Endothelial cell (in vitro differentiated cells): ENCODE results near the gene SNN. TPM values are rescaled to one million over a fixed set of nuclear protein-coding genes. Genes with fewer than 3 reads are reported as not detected.

Experiments used
- DNase-seq: peaks from one replicate; pipeline ENCODE4 v3.0.0; 2021; ENCODE audit warnings: low spot score
- H3K27ac Mint-ChIP-seq: one replicate; pipeline ENCODE4 v1.8.0; 2021; ENCODE audit warnings: mixed read lengths, inconsistent platforms; ENCODE audit not compliant: unreplicated experiment
- H3K27me3 Mint-ChIP-seq: one replicate; pipeline ENCODE4 v1.8.0; 2021; ENCODE audit warnings: mild to moderate bottlenecking, moderate library complexity, mixed read lengths, inconsistent platforms; ENCODE audit not compliant: unreplicated experiment
- H3K36me3 Mint-ChIP-seq: one replicate; pipeline ENCODE4 v1.8.0; 2021; ENCODE audit warnings: mild to moderate bottlenecking, low read depth, mixed read lengths, inconsistent platforms; ENCODE audit not compliant: unreplicated experiment
- H3K4me1 Mint-ChIP-seq: one replicate; pipeline ENCODE4 v1.8.0; 2021; ENCODE audit warnings: mild to moderate bottlenecking, mixed read lengths, inconsistent platforms; ENCODE audit not compliant: unreplicated experiment
- H3K4me3 Mint-ChIP-seq: one replicate; pipeline ENCODE4 v1.8.0; 2021; ENCODE audit warnings: mild to moderate bottlenecking, mixed read lengths, inconsistent platforms; ENCODE audit not compliant: unreplicated experiment
- H3K9me3 Mint-ChIP-seq: one replicate; pipeline ENCODE4 v1.8.0; 2021; ENCODE audit warnings: mixed read lengths, inconsistent platforms; ENCODE audit not compliant: unreplicated experiment
- CTCF ChIP-seq: fragments of 200-600 bp; sonication (generic); IDR thresholded peaks from one replicate; pipeline ENCODE4 v1.5.0; 2021; ENCODE audit warnings: antibody characterized with exemption; ENCODE audit not compliant: unreplicated experiment
- total RNA-seq: library from RNA; stranded (reverse); fragmentation: NEBNext Ultra II Directional; extraction: Animal tissue kit (Norgen Biotek cat#: 25700); gene quantifications from one replicate; pipeline ENCODE4 v1.2.1, GENCODE V29; 2021; ENCODE audit not compliant: unreplicated experiment

The SNN gene
- total RNA-seq, 1 donor from 2014 or later: 163 TPM

DNA sequence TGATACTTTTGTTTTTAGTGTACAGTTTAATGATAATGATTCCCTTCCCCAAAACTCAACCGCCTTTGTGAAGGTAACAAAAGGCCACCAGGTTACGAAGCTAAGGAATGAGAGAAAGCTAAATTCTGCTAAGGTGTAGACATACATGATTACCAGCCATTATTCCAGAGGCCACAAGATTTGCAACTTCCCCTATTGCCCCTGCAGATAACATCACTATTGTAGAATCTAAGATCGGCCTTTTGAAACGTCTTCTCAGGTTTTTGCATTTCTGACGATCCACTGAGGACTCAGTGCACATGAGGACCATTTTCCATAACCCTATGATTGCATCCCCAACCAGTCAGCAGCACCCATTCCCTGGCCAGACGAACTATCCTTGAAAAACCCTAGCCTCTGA, 33.9 kb upstream of the SNN start:
- H3K27me3 Mint-ChIP-seq: peaks cover 1% of the 10 kb centered on the region
- H3K4me1 Mint-ChIP-seq: no peaks in the 10 kb centered on the region
- no peak overlapping the region for H3K27ac Mint-ChIP-seq
- H3K36me3 Mint-ChIP-seq: no peaks in the 10 kb centered on the region
- H3K9me3 Mint-ChIP-seq: no peaks in the 10 kb centered on the region
- H3K4me3 Mint-ChIP-seq: no peak overlapping the region
- TF ChIP-seq CTCF: no peak
- DNase-seq: no peak

DNA sequence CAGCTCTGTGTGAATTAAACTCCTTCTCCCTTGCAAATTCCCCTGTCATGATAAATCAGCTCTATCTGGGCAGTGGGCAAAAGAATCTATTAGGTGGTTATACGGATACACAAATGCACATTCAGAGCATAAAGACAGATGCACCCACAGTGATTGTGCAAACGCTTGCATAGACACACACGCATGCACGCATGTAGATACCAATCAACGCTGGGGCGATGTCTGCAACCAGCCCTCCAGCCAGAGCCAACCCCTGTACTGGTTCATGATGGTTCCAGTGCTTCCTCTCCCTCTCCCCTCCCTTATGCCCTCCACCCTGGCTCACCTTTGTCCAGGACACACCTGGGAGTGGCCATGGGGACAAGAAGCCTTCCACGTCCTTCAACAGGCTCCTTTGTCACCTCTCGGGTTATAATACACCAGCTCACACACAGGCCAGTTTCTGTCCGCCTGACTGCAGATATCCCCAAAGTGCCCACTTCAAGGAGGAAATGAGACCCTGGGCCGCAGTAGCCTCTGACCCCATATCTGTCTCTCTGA, 33.1 kb upstream of the SNN start:
- DNase-seq: no peak
- Mint-ChIP-seq H3K4me3 (no peak overlapping the region), H3K4me1 (no peaks in the 10 kb centered on the region), H3K9me3 (no peaks in the 10 kb centered on the region), H3K27ac (no peak overlapping the region), H3K36me3 (no peaks in the 10 kb centered on the region), H3K27me3 (peaks cover 1% of the 10 kb centered on the region)
- no peak for TF ChIP-seq CTCF

DNA sequence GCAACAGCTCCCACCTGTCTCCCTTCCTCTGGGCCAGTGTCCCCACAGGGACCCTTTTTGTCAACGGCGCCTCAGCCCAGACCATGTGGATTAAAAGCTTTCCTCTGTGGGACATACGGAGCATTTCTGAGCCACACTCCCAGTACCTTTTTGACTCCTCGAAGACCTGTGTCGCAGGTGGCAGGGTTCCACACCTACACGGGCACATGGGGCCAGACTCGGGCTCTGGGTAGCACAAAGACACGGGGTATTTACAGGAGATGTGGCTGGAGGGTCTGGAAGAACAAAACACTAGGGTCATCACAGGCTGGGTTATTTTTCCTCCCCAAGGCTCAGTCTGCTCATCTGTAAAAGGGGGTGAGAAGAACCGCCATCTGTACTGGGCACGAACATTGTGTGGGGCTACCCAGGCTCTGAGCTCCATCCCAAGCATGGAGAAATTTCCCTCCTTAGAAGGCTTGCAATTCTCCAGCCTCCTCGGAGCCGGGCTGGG, 32.5 kb upstream of the SNN start:
- TF ChIP-seq CTCF: no peak
- Mint-ChIP-seq H3K27me3 (peaks cover 1% of the 10 kb centered on the region), H3K4me1 (no peaks in the 10 kb centered on the region), H3K4me3 (no peak overlapping the region), H3K27ac (no peak overlapping the region), H3K36me3 (no peaks in the 10 kb centered on the region), H3K9me3 (no peaks in the 10 kb centered on the region)
- DNase-seq: no peak

GRCh38 chr16:11636172-11636721, 32.0 kb upstream of the SNN start:
- Mint-ChIP-seq H3K4me1 (no peaks in the 10 kb centered on the region), H3K36me3 (no peaks in the 10 kb centered on the region), H3K27ac (no peak overlapping the region), H3K27me3 (peaks cover 1% of the 10 kb centered on the region), H3K9me3 (no peaks in the 10 kb centered on the region), H3K4me3 (no peak overlapping the region)
- DNase-seq: no peak
- no peak for TF ChIP-seq CTCF

DNA sequence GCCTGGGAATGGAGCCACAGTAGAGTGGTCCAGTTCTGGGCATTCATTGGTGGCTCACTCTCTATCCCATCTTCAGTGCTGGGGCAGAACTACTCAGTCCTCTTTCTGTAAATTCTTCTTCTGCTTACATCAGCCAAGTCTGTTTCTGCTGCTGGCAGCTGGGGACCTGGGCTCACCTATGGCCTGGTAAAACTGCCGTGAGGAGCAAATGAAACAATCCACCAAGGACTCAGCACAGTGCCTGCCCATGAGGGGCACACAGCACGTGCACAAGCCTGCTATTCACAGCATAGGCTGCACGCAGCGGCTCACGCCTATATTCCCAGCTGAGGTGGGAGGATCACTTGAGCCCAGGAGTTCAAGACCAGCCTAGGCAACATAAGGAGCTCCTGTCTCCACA, 30.9 kb upstream of the SNN start:
- no peak for TF ChIP-seq CTCF
- H3K9me3 Mint-ChIP-seq: no peaks in the 10 kb centered on the region
- DNase-seq: no peak
- H3K4me1 Mint-ChIP-seq: no peaks in the 10 kb centered on the region
- H3K4me3 Mint-ChIP-seq: no peak overlapping the region
- H3K27me3 Mint-ChIP-seq: peaks cover 1% of the 10 kb centered on the region
- H3K36me3 Mint-ChIP-seq: no peaks in the 10 kb centered on the region
- H3K27ac Mint-ChIP-seq: no peak overlapping the region
